ENCODE measurements around the gene OR2T34. TPM values are rescaled to one million over a fixed set of nuclear protein-coding genes. Genes with fewer than 3 reads are reported as not detected.
"Not testable (repeated sequence)": the region's sequence is repeated elsewhere in the genome, so short reads cannot be mapped to it uniquely, and the experiment has no call there.

OR2T34 gene
- polyA plus RNA-seq (2013, experiment 1 of 2; ENCODE audit: insufficient read length) = not detected
- not detected for polyA plus RNA-seq (2013, experiment 2 of 2; ENCODE audit: insufficient read length)

- DNase-seq = not testable (repeated sequence)
These were observed at the start of gene OR2T34 for GRCh38 chr1:248574657-248575056. OR2T34 (minus strand) TSS chr1:248574757; CDS start chr1:248574757, 0 bp downstream.

GRCh38 chr1:248622570-248623001 lies 48.0 kb upstream of the OR2T34 start:
- peak; percentile 11 for DNase-seq

GRCh38 chr1:248621770-248622169 lies 47.2 kb upstream of the OR2T34 start:
- no peak for DNase-seq

GRCh38 chr1:248618878-248619277 lies 44.3 kb upstream of the OR2T34 start:
- peak; percentile 18 for DNase-seq

- DNase-seq = no peak
These were observed 43.6 kb upstream of the OR2T34 start for GRCh38 chr1:248618119-248618518.

- DNase-seq = no peak
These were observed 39.2 kb upstream of the OR2T34 start for GRCh38 chr1:248613742-248614141.

- DNase-seq = no peak
These were observed 37.4 kb upstream of the OR2T34 start for GRCh38 chr1:248611883-248612414.

GRCh38 chr1:248610301-248610700 lies 35.7 kb upstream of the OR2T34 start:
- no peak for DNase-seq

GRCh38 chr1:248599396-248599795 lies 24.8 kb upstream of the OR2T34 start:
- DNase-seq = no peak

- DNase-seq = no peak
These were observed 23.0 kb upstream of the OR2T34 start, which contains the start of gene OR2T10 for GRCh38 chr1:248597589-248597988. OR2T10 (minus strand) TSS chr1:248597700; CDS start chr1:248593768, 3,932 bp downstream.

GRCh38 chr1:248596615-248597014 lies 22.1 kb upstream of the OR2T34 start:
- no peak for DNase-seq

- DNase-seq = no peak
These were observed 18.7 kb upstream of the OR2T34 start for GRCh38 chr1:248593226-248593625.

- DNase-seq = no peak
These were observed 18.1 kb upstream of the OR2T34 start for GRCh38 chr1:248592655-248593054.

- DNase-seq = no peak
These were observed 15.5 kb upstream of the OR2T34 start for GRCh38 chr1:248590055-248590454.

GRCh38 chr1:248589334-248589733 lies 14.8 kb upstream of the OR2T34 start:
- DNase-seq = no peak

- no peak for DNase-seq
These were observed 10.7 kb upstream of the OR2T34 start for GRCh38 chr1:248585266-248585665.

GRCh38 chr1:248576260-248576980 lies 1.9 kb upstream of the OR2T34 start:
- DNase-seq = no peak

GRCh38 chr1:248573856-248574255 lies 701 bp downstream of the OR2T34 start:
- not testable (repeated sequence) for DNase-seq

GRCh38 chr1:248572049-248572448 lies 2.5 kb downstream of the OR2T34 start:
- DNase-seq = not testable (repeated sequence)

- not testable (repeated sequence) for DNase-seq
These were observed 3.7 kb downstream of the OR2T34 start for GRCh38 chr1:248570811-248571210.

- not testable (repeated sequence) for DNase-seq
These were observed 5.5 kb downstream of the OR2T34 start for GRCh38 chr1:248569049-248569448.

GRCh38 chr1:248565530-248566373 lies 8.8 kb downstream of the OR2T34 start:
- DNase-seq = not testable (repeated sequence)

GRCh38 chr1:248562672-248563071 lies 11.9 kb downstream of the OR2T34 start, which contains the start of gene OR2T29:
OR2T29 (minus strand) TSS chr1:248562772; CDS start chr1:248559491, 3,281 bp downstream.
- DNase-seq = not testable (repeated sequence)

Data from fibroblast of skin of back (primary cell).